ENCODE measurements around the gene MBD1. TPM values are rescaled to one million over a fixed set of nuclear protein-coding genes. Genes with fewer than 3 reads are reported as not detected.

Gene MBD1
- total and polyA plus RNA-seq, 8 donors, result 27.2 to 46.9 (median 33.9) TPM

GRCh38 chr18:50287028-50287440 is 5.7 kb upstream of the MBD1 start:
- Histone ChIP-seq H3K4me3 (peak overlapping the region; percentile 43 to 81 (median 75)), H3K27ac (peak overlapping the region; percentile 80 to 92 (median 83)), H3K36me3 (peaks cover 0 to 5% (median 0%) of the 10 kb centered on the region in 3 donors), H3K27me3 (no peaks in the 10 kb centered on the region), H3K9me3 (no peaks in the 10 kb centered on the region), H3K4me1 (peaks cover 0 to 5% (median 4%) of the 10 kb centered on the region in 3 donors)
- WGBS, 2 donors, result 1% methylated on average over 27 of the region's 27 CpGs
- no peak for TF ChIP-seq CTCF (IDR thresholded peaks at IDR 0.05)
- DNase-seq (peak in 3 of 6 donors; percentile 58 to 70 (median 58)), FAIRE-seq (no peak), ATAC-seq (peak; percentile 3 to 5 (median 4))
- intact Hi-C loops (cut with DNase I), result no loop called here

- Histone ChIP-seq H3K27ac (peak overlapping the region in 2 of 4 donors; percentile 82 to 92), H3K9me3 (no peaks in the 10 kb centered on the region), H3K4me1 (peaks cover 0 to 7% (median 4%) of the 10 kb centered on the region in 3 donors), H3K27me3 (no peaks in the 10 kb centered on the region), H3K4me3 (peak overlapping the region; percentile 43 to 81 (median 75)), H3K36me3 (peaks cover 0 to 5% (median 0%) of the 10 kb centered on the region in 3 donors)
- intact Hi-C loops (cut with DNase I), result no loop called here
- no peak for ATAC-seq
- no peak for TF ChIP-seq CTCF (IDR thresholded peaks at IDR 0.05)
- DNase-seq, result peak in 3 of 6 donors; percentile 31 to 72 (median 45)
- FAIRE-seq, result no peak
- WGBS, 2 donors, result 17 to 26% methylated on average over 23 of the region's 23 CpGs
Measured at GRCh38 chr18:50286391-50287027, 5.2 kb upstream of the MBD1 start.

GRCh38 chr18:50285631-50286321 is 4.5 kb upstream of the MBD1 start:
- Histone ChIP-seq H3K4me3 (peak overlapping the region in 1 of 4 donors; percentile 81), H3K4me1 (peaks cover 0 to 7% (median 4%) of the 10 kb centered on the region in 3 donors), H3K9me3 (no peaks in the 10 kb centered on the region), H3K27ac (no peak overlapping the region), H3K27me3 (no peaks in the 10 kb centered on the region), H3K36me3 (peaks cover 0 to 5% (median 0%) of the 10 kb centered on the region in 3 donors)
- intact Hi-C loops (cut with DNase I), result no loop called here
- WGBS, 2 donors, result 95% methylated on average over 24 of the region's 24 CpGs
- ATAC-seq (no peak), FAIRE-seq (no peak), DNase-seq (peak in 2 of 6 donors; percentile 22 to 71)
- TF ChIP-seq CTCF (IDR thresholded peaks at IDR 0.05), result no peak

- Histone ChIP-seq H3K9me3 (no peaks in the 10 kb centered on the region), H3K4me1 (peaks cover 2 to 11% (median 5%) of the 10 kb centered on the region in 3 donors), H3K36me3 (peaks cover 0 to 5% (median 0%) of the 10 kb centered on the region in 3 donors), H3K27me3 (no peaks in the 10 kb centered on the region), H3K27ac (no peak overlapping the region), H3K4me3 (no peak overlapping the region)
- TF ChIP-seq CTCF (IDR thresholded peaks at IDR 0.05), result no peak
- 92 to 93% methylated on average over 13 of the region's 13 CpGs for whole genome bisulfite sequencing, 2 donors
- DNase-seq (peak in 3 of 6 donors; percentile 27 to 78 (median 48)), ATAC-seq (no peak), FAIRE-seq (no peak)
- intact Hi-C loops (cut with DNase I), result no loop called here
Measured at GRCh38 chr18:50285071-50285470, 3.7 kb upstream of the MBD1 start.
